NCI-H2227 (cell line): Measurements from ENCODE around the gene BRD9.
A peak's percentile ranks its signal among the peaks of the same experiment; 100 is the strongest.

ENCODE experiments used
- DNase-seq: peaks from one replicate; lab custom pipeline; 2025; ENCODE audit not compliant: unreplicated experiment; lab: John Stamatoyannopoulos, UW

BRD9 gene

GRCh38 chr5:905139-905642 lies 12.6 kb upstream of the BRD9 start:
- no peak for DNase-seq

DNA sequence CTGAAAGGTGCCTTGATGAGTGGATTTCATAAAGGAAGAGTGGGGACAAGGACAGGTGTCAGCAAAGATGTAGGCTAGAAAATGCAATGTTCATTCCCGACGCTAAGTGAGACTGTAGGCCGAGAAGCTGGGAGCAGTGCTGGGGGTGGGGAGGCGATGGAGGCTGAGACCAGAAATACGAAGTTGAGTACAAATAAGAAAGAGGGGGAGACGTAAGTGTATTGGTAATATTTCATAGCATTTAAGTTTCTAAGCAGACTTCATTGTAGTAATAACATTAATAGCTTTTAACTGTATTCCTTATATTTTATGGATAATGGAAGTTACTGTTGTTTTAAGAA lies 11.1 kb upstream of the BRD9 start:
- DNase-seq: no peak

- DNase-seq: no peak
Measured at GRCh38 chr5:902129-902916, 9.7 kb upstream of the BRD9 start.

DNA sequence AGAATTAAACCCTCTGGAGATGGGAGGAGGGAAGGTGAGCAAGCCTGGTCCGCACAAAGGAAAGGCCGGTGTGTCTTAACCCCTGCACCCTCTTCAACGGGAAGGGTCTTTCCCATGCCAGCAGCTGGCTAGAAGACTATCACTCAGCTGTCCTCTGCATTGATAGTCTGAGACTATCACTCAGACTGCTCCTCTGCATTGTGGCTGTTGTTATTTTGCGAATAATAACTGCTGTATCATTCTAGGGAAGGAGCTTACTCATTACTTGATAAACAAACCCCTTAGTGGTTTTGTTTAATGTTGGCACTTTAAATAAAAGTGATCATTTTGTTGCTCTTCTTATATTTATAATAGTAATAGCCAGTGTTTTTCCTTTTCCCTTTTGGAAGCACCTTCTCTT lies 8.2 kb upstream of the BRD9 start:
- no peak for DNase-seq

DNA sequence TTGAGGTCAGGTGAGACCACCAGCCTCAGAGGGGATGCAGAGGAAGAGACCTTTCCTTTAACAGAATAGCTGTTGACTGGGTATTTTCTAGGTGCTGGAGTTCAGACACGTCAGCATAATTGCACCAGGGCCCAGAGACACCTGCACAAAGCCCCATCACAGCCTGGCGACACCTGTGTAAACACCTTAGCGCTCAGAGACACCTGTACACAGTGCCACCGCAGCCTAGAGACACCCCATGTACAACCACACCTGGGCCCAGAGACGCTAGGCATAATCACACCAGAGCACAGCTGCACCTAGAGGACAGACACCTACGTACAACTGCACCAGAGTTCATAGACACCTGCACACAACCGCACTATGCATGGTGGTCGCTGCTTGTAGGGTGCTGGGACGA lies 1.1 kb upstream of the BRD9 start:
- DNase-seq: no peak

DNA sequence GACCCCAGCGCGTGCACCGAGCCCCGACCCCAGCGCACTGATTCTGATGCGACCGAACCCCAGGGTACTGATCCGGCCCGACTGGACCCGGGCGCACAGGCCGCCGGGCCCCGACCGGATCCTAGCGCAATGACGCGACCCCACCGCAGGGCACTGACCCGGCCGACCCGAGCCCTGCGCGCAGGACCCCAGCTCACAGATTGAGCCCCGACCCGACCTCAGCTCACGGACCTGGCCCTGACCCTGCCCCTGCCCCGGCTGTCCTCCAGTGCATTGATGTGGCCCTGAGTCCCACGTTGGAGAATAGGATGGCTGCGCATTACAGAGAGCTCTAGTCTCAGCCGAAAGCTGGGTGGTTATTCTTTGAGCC lies 521 bp upstream of the BRD9 start:
- no peak for DNase-seq

GRCh38 chr5:891837-892393 lies 686 bp downstream of the BRD9 start:
- DNase-seq: peak; percentile 42

GRCh38 chr5:891117-891836 lies 1.3 kb downstream of the BRD9 start:
- DNase-seq: peak; percentile 91

- no peak for DNase-seq
Measured at GRCh38 chr5:889075-889710, 3.4 kb downstream of the BRD9 start.

- no peak for DNase-seq
Measured at GRCh38 chr5:888638-889035, 4.0 kb downstream of the BRD9 start.

GRCh38 chr5:887947-888637 lies 4.5 kb downstream of the BRD9 start:
- no peak for DNase-seq

- no peak for DNase-seq
Measured at GRCh38 chr5:886716-887325, 5.8 kb downstream of the BRD9 start.

GRCh38 chr5:886036-886435 lies 6.6 kb downstream of the BRD9 start:
- no peak for DNase-seq

GRCh38 chr5:885529-885928 lies 7.1 kb downstream of the BRD9 start:
- no peak for DNase-seq

DNA sequence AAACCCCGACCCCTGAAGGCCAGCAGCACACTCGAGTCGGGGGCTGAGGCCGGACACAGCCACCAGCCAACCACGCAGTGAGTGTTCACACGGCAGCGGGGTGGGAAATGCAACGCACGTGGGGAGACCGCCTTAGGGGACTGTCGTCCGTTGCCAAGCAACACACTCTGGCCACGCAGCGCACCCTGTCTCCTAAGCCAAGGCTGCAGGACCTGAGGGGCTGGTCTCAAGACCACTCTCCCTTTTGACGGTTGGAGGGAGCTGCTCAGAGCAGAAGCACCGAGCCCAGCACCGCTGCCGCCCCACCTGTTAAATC lies 7.5 kb downstream of the BRD9 start:
- no peak for DNase-seq

DNA sequence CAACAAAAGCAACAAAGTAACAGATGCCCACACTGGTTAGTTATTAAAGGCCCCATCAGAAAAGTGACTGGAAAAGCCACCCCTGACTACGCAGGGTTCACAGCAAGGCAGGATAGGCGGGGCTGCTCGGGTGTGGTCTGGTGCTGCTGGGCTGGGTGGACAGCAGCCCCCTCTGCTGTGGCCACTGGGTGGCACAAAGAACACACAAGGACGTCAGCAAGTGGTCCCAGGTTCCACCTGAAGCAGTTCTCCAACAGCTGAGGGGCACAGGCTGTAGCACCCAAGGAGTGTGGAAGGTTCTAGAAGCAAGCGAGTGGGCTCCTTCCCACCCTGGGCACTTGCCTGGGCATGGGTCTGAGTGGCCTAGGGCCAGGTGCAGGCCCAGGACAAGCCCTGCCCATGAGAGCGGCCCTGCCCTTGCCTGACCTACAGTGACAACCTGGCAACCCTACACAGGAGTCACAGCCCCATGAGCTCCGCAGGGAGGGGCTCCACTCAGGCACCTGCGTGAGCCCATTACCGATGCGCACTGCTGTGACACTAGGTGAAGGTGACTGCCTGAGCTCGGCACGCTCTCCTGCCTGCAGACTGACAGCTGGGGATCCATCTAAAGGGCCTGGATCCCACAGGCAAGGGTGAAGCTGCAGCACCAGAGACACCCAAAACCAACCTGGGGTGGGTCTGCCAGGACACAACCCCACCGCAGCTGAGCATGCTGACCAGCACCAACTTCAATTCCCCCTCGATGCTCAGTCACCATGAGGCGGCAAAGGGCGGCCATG lies 8.1 kb downstream of the BRD9 start:
- no peak for DNase-seq

GRCh38 chr5:883475-884181 lies 9.0 kb downstream of the BRD9 start:
- no peak for DNase-seq

DNA sequence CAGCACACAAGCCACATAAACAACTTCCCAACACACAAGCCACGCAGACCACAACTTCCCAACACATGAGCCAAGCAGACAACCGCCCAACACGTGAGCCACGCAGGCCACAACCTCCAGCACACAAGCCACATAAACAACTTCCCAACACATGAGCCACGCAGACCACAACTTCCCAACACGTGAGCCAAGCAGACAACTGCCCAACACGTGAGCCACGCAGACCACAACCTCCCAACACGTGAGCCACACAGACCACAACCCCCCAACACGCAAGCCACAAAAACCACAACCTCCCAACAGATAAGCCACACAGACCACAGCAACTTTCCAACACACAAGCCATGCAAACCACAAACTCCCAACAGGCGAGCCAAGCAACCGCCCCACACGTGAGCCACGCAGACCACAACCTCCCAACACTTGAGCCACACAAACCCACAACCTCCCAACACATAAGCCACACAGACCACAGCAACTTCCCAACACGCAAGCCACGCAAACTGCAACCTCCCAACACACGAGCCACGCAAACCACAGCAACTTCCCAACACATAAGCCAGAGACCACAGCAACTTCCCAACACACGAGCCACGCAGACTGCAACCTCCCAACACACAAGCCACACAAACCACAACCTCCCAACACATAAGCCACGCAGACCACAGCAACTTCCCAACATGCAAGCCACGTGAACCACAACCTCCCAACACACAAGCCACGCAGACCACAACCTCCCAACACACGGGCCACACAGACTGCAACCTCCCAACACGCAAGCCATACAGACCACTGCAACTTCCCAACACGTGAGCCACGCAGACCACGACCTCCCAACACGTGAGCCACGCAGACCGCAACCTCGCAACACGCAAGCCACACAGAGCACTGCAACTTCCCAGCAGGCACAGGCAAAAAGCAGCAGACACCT lies 10.1 kb downstream of the BRD9 start:
- DNase-seq: no peak

GRCh38 chr5:881551-881935 lies 11.1 kb downstream of the BRD9 start:
- DNase-seq: no peak
